Gastroesophageal sphincter (tissue), 4 donors: Measurements from ENCODE around the gene SCUBE3. TPM values are rescaled to one million over a fixed set of nuclear protein-coding genes. Genes with fewer than 3 reads are reported as not detected.

Experiments used
- ATAC-seq: fragments of 150-250 bp; one replicate; pipeline ENCODE4 v1.9.1; 2016; ENCODE audit warnings: mild to moderate bottlenecking, moderate library complexity
- H3K27ac ChIP-seq, 4 donors: fragments of 200-600 bp; sonication (generic) in 3 of 4; 1 replicate in 3 of 4; 2 replicates in 1 of 4; pipeline ENCODE4 v1.5.1; 2016 to 2019
- H3K27me3 ChIP-seq: fragments of 200-600 bp; sonication (generic); one replicate; pipeline ENCODE4 v1.5.1; 2019
- H3K36me3 ChIP-seq, 2 donors: fragments of 200-600 bp; sonication (generic); one replicate each; pipeline ENCODE4 v1.5.1; 2019; ENCODE audit warnings: control low read depth in 1 of 2
- H3K4me1 ChIP-seq, 3 donors: fragments of 200-600 bp; sonication (generic); 1 replicate in 2 of 3; 2 replicates in 1 of 3; pipeline ENCODE4 v1.5.1; 2016 to 2019; ENCODE audit warnings: control low read depth in 2 of 3
- H3K4me3 ChIP-seq, 2 donors: fragments of 200-600 bp; sonication (generic); one replicate each; pipeline ENCODE4 v1.5.1; 2019; ENCODE audit warnings: mild to moderate bottlenecking in 1 of 2, moderate library complexity in 1 of 2
- H3K9me3 ChIP-seq, 3 donors: fragments of 200-600 bp; sonication (generic); one replicate each; pipeline ENCODE4 v1.5.1; 2017 to 2019; ENCODE audit warnings: control low read depth in 2 of 3
- CTCF ChIP-seq, 4 experiments: fragments of 200-600 bp in 2 of 4; fragments of 450-650 bp in 2 of 4; sonication (generic) in 1 of 4; IDR thresholded peaks; one replicate each; pipeline ENCODE4 v1.5.1; 2017 to 2019; ENCODE audit warnings: antibody characterized with exemption in 4 of 4, mild to moderate bottlenecking in 2 of 4, moderate library complexity in 2 of 4
- EP300 ChIP-seq: sonication (generic); formaldehyde crosslinking; IDR thresholded peaks from one replicate; pipeline ENCODE4 v1.6.1; 2017; ENCODE audit warnings: antibody characterized with exemption, mild to moderate bottlenecking
- POLR2A ChIP-seq, 2 donors: fragments of 450-650 bp; IDR thresholded peaks; one replicate each; pipeline ENCODE4 v1.6.1; 2017; ENCODE audit warnings: antibody characterized with exemption in 2 of 2, mild to moderate bottlenecking in 2 of 2, moderate library complexity in 1 of 2
- POLR2AphosphoS5 ChIP-seq: sonication (generic); formaldehyde crosslinking; IDR thresholded peaks from one replicate; pipeline ENCODE4 v1.6.1; 2017; ENCODE audit warnings: antibody characterized with exemption
- WGBS, 2 donors: methylation state at CpG; one replicate each; pipeline ENCODE4 v1.1.5; 2018; ENCODE audit warnings: low coverage in 1 of 2; 5-methylcytosine and 5-hydroxymethylcytosine counted together
- total RNA-seq, 4 donors: library from RNA; depleted of rRNA; stranded (reverse); fragments of >200 nt; gene quantifications; one replicate each; pipeline ENCODE4 v1.1.0, GENCODE V29; 2016

SCUBE3 gene
- total RNA-seq, 4 donors from 2014 or later: 1.4 to 7.2 (median 3.0) TPM

- ATAC-seq: no peak
- Histone ChIP-seq H3K4me3 (no peak overlapping the region), H3K4me1 (no peaks in the 10 kb centered on the region), H3K36me3 (no peaks in the 10 kb centered on the region), H3K27me3 (peaks cover 8% of the 10 kb centered on the region), H3K9me3 (no peaks in the 10 kb centered on the region), H3K27ac (no peak overlapping the region)
- no peak for TF ChIP-seq CTCF (IDR thresholded peaks at IDR 0.05)
- no peak for TF ChIP-seq POLR2A (IDR thresholded peaks at IDR 0.05)
- no peak for TF ChIP-seq EP300
- no peak for TF ChIP-seq POLR2AphosphoS5
- WGBS, 2 donors: 48 to 80% methylated on average over 3 to 7 of the region's 7 CpGs
These were observed 10.5 kb upstream of the SCUBE3 start for GRCh38 chr6:35203152-35203670.

GRCh38 chr6:35203680-35204079, 10.1 kb upstream of the SCUBE3 start:
- H3K9me3 ChIP-seq: no peaks in the 10 kb centered on the region
- H3K4me1 ChIP-seq: no peaks in the 10 kb centered on the region
- H3K4me3 ChIP-seq: no peak overlapping the region
- no peaks in the 10 kb centered on the region for H3K36me3 ChIP-seq
- H3K27ac ChIP-seq: no peak overlapping the region
- H3K27me3 ChIP-seq: peaks cover 9% of the 10 kb centered on the region
- ATAC-seq: no peak
- WGBS, 2 donors: 53 to 80% methylated on average over 1 to 2 of the region's 2 CpGs
- TF ChIP-seq POLR2A (IDR thresholded peaks at IDR 0.05) (no peak), CTCF (IDR thresholded peaks at IDR 0.05) (no peak), POLR2AphosphoS5 (no peak), EP300 (no peak)

GRCh38 chr6:35206346-35206745, 7.4 kb upstream of the SCUBE3 start:
- Histone ChIP-seq H3K9me3 (no peaks in the 10 kb centered on the region), H3K4me1 (no peaks in the 10 kb centered on the region), H3K27me3 (peaks cover 24% of the 10 kb centered on the region), H3K27ac (no peak overlapping the region), H3K36me3 (no peaks in the 10 kb centered on the region), H3K4me3 (no peak overlapping the region)
- TF ChIP-seq EP300 (no peak), POLR2AphosphoS5 (no peak), CTCF (IDR thresholded peaks at IDR 0.05) (no peak)
- WGBS, 2 donors: 50 to 57% methylated on average over 1 of the region's 1 CpG
- no peak for ATAC-seq

- Histone ChIP-seq H3K4me3 (no peak overlapping the region), H3K9me3 (no peaks in the 10 kb centered on the region), H3K36me3 (no peaks in the 10 kb centered on the region), H3K4me1 (peaks cover 0 to 6% (median 5%) of the 10 kb centered on the region in 3 donors), H3K27me3 (peaks cover 45% of the 10 kb centered on the region), H3K27ac (no peak overlapping the region)
- WGBS, 2 donors: 6 to 40% methylated on average over 4 of the region's 4 CpGs
- no peak for TF ChIP-seq CTCF (IDR thresholded peaks at IDR 0.05)
- no peak for TF ChIP-seq POLR2A (IDR thresholded peaks at IDR 0.05)
- TF ChIP-seq EP300: no peak
- no peak for TF ChIP-seq POLR2AphosphoS5
- no peak for ATAC-seq
These were observed 5.3 kb upstream of the SCUBE3 start for GRCh38 chr6:35208419-35208818.

- H3K36me3 ChIP-seq: no peaks in the 10 kb centered on the region
- no peak for TF ChIP-seq CTCF (IDR thresholded peaks at IDR 0.05)
- TF ChIP-seq EP300: no peak
- no peak for TF ChIP-seq POLR2AphosphoS5
- TF ChIP-seq POLR2A (IDR thresholded peaks at IDR 0.05): no peak
- H3K27ac ChIP-seq: no peak overlapping the region
- H3K27me3 ChIP-seq: peaks cover 52% of the 10 kb centered on the region
- WGBS, 2 donors: 60 to 63% methylated on average over 1 of the region's 1 CpG
- no peak overlapping the region for H3K4me3 ChIP-seq
- H3K4me1 ChIP-seq: peaks cover 0 to 12% (median 10%) of the 10 kb centered on the region in 3 donors
- no peak for ATAC-seq
- H3K9me3 ChIP-seq: no peaks in the 10 kb centered on the region
These were observed 4.7 kb upstream of the SCUBE3 start for GRCh38 chr6:35209081-35209480.
